Neuronal stem cell (in vitro differentiated cells): ENCODE measurements around the gene OR10C1.

ENCODE experiments used
- DNase-seq: peaks from one replicate; pipeline ENCODE4 v3.0.0-alpha.2; 2013; ENCODE audit warnings: low spot score
- H2AFZ ChIP-seq: one replicate; pipeline ENCODE4 v1.6.1; 2013; ENCODE audit warnings: mild to moderate bottlenecking, low read length, inconsistent platforms
- H2AK5ac ChIP-seq: 2 replicates; pipeline ENCODE4 v1.6.1; 2013; ENCODE audit warnings: low read depth, mild to moderate bottlenecking, inconsistent platforms, low read length, moderate library complexity, mixed read lengths
- H2BK120ac ChIP-seq: 2 replicates; pipeline ENCODE4 v1.6.1; 2013; ENCODE audit warnings: low read depth, mild to moderate bottlenecking, inconsistent platforms, low read length, moderate library complexity, mixed read lengths
- H2BK12ac ChIP-seq: one replicate; pipeline ENCODE4 v1.6.1; 2013; ENCODE audit warnings: low read length, inconsistent platforms
- H2BK15ac ChIP-seq: 2 replicates; pipeline ENCODE4 v1.6.1; 2013; ENCODE audit warnings: mild to moderate bottlenecking, low read length, inconsistent platforms, mixed read lengths
- H2BK5ac ChIP-seq: one replicate; pipeline ENCODE4 v1.6.1; 2013; ENCODE audit warnings: inconsistent platforms, mild to moderate bottlenecking, low read length, moderate library complexity
- H3K14ac ChIP-seq: one replicate; pipeline ENCODE4 v1.6.1; 2013; ENCODE audit warnings: low read length, inconsistent platforms
- H3K18ac ChIP-seq: 2 replicates; pipeline ENCODE4 v1.6.1; 2013; ENCODE audit warnings: low read length, inconsistent platforms
- H3K23ac ChIP-seq: 2 replicates; pipeline ENCODE4 v1.6.1; 2013; ENCODE audit warnings: low read depth, mild to moderate bottlenecking, mixed read lengths, low read length, inconsistent platforms; ENCODE audit not compliant: poor library complexity
- H3K27ac ChIP-seq: replicated peaks from 3 replicates; pipeline ENCODE4 v1.5.1; 2013; ENCODE audit warnings: low read length, inconsistent platforms
- H3K27me3 ChIP-seq, 3 experiments: 2 replicates each; pipeline ENCODE4 v1.6.1; 2013; ENCODE audit warnings: low read length in 3 of 3, mild to moderate bottlenecking in 2 of 3, inconsistent platforms in 1 of 3, low read depth in 1 of 3, mixed read lengths in 1 of 3, moderate library complexity in 1 of 3; ENCODE audit not compliant: control insufficient read depth in 3 of 3, insufficient read depth in 3 of 3
- H3K36me3 ChIP-seq, 2 donors: replicated peaks in 1 of 2; 2 replicates each; pipeline ENCODE4 v1.6.1; 2013; ENCODE audit warnings: low read length in 2 of 2; ENCODE audit not compliant: control insufficient read depth in 2 of 2, insufficient read depth in 2 of 2
- H3K4ac ChIP-seq: 2 replicates; pipeline ENCODE4 v1.6.1; 2013; ENCODE audit warnings: inconsistent platforms, mild to moderate bottlenecking, low read length, moderate library complexity
- H3K4me1 ChIP-seq, 2 donors: 1 replicate in 1 of 2; 2 replicates in 1 of 2; pipeline ENCODE4 v1.6.1; 2013; ENCODE audit warnings: low read length in 2 of 2, low read depth in 1 of 2; ENCODE audit not compliant: control insufficient read depth in 2 of 2, insufficient read depth in 1 of 2
- H3K4me2 ChIP-seq: one replicate; pipeline ENCODE4 v1.6.1; 2013; ENCODE audit warnings: mild to moderate bottlenecking, low read length, inconsistent platforms; ENCODE audit not compliant: insufficient read depth, poor library complexity, severe bottlenecking
- H3K4me3 ChIP-seq, 2 donors: 2 replicates each; pipeline ENCODE4 v1.5.1; 2013; ENCODE audit warnings: low read length in 2 of 2, mild to moderate bottlenecking in 2 of 2, inconsistent platforms in 1 of 2, moderate library complexity in 1 of 2
- H3K79me1 ChIP-seq: one replicate; pipeline ENCODE4 v1.6.1; 2013; ENCODE audit warnings: low read depth, mild to moderate bottlenecking, inconsistent platforms, low read length, moderate library complexity
- H3K9ac ChIP-seq: one replicate; pipeline ENCODE4 v1.6.1; 2013; ENCODE audit warnings: mild to moderate bottlenecking, low read depth, low read length, inconsistent platforms; ENCODE audit not compliant: poor library complexity
- H3K9me3 ChIP-seq, 2 donors: replicated peaks in 1 of 2; 2 replicates each; pipeline versions ENCODE3 to v1.6.1; 2013; ENCODE audit warnings: low read length in 2 of 2, mild to moderate bottlenecking in 2 of 2, inconsistent platforms in 1 of 2, low read depth in 1 of 2, mixed read lengths in 1 of 2, moderate library complexity in 1 of 2; ENCODE audit not compliant: control insufficient read depth in 2 of 2, insufficient read depth in 1 of 2
- H4K8ac ChIP-seq: one replicate; pipeline ENCODE4 v1.6.1; 2013; ENCODE audit warnings: low read depth, mild to moderate bottlenecking, inconsistent platforms, low read length, moderate library complexity
- H4K91ac ChIP-seq: one replicate; pipeline ENCODE4 v1.6.1; 2013; ENCODE audit warnings: low read length, low read depth, mild to moderate bottlenecking, inconsistent platforms; ENCODE audit not compliant: poor library complexity
- WGBS, 2 donors: extraction: QIAGEN DNeasy Blood & Tissue Kit; methylation state at CpG; one replicate each; pipeline ENCODE4 v1.1.7; 2013; ENCODE audit warnings: missing lambda C conversion rate in 2 of 2, mixed read lengths in 1 of 2; ENCODE audit not compliant: insufficient read length in 2 of 2, insufficient replicate concordance in 1 of 2; ENCODE audit errors: extremely low coverage in 2 of 2; 5-methylcytosine and 5-hydroxymethylcytosine counted together

Gene OR10C1

GRCh38 chr6:29479560-29479959 lies 40.5 kb downstream of the OR10C1 start:
- no peak overlapping the region for H3K9ac ChIP-seq
- H3K4me3 ChIP-seq = no peak overlapping the region
- H3K4ac ChIP-seq = no peak overlapping the region
- H2BK12ac ChIP-seq = no peak overlapping the region
- H3K36me3 ChIP-seq = no peaks in the 10 kb centered on the region
- H3K18ac ChIP-seq = no peak overlapping the region
- no peak overlapping the region for H2BK15ac ChIP-seq
- H4K91ac ChIP-seq = no peak overlapping the region
- no peak overlapping the region for H3K23ac ChIP-seq
- no peak overlapping the region for H3K27ac ChIP-seq
- H2AK5ac ChIP-seq = no peak overlapping the region
- H3K79me1 ChIP-seq = no peaks in the 10 kb centered on the region
- no peak overlapping the region for H2AFZ ChIP-seq
- no peak overlapping the region for H2BK120ac ChIP-seq
- H3K27me3 ChIP-seq = no peaks in the 10 kb centered on the region
- H3K14ac ChIP-seq = no peak overlapping the region
- H4K8ac ChIP-seq = no peak overlapping the region
- DNase-seq = no peak
- WGBS, 2 donors = no CpG with 5 or more reads among the region's 2 CpGs
- H2BK5ac ChIP-seq = no peak overlapping the region
- H3K9me3 ChIP-seq = peaks cover 0 to 2% of the 10 kb centered on the region in 2 donors
- H3K4me2 ChIP-seq = no peak overlapping the region
- H3K4me1 ChIP-seq = no peaks in the 10 kb centered on the region

- Histone ChIP-seq H2BK15ac (no peak overlapping the region), H3K4me1 (no peaks in the 10 kb centered on the region), H3K14ac (no peak overlapping the region), H3K18ac (no peak overlapping the region), H3K27ac (no peak overlapping the region), H2BK5ac (no peak overlapping the region), H3K4me3 (no peak overlapping the region), H3K4ac (no peak overlapping the region), H3K79me1 (no peaks in the 10 kb centered on the region), H2BK120ac (no peak overlapping the region), H3K4me2 (no peak overlapping the region), H2AK5ac (no peak overlapping the region), H3K36me3 (no peaks in the 10 kb centered on the region), H3K23ac (no peak overlapping the region), H2AFZ (no peak overlapping the region), H3K9me3 (no peaks in the 10 kb centered on the region), H3K27me3 (no peaks in the 10 kb centered on the region), H3K9ac (no peak overlapping the region), H4K8ac (no peak overlapping the region), H4K91ac (no peak overlapping the region), H2BK12ac (no peak overlapping the region)
- no peak for DNase-seq
- no CpG with 5 or more reads among the region's 3 CpGs for whole genome bisulfite sequencing, 2 donors
Observed at GRCh38 chr6:29483186-29483585, 44.1 kb downstream of the OR10C1 start.

GRCh38 chr6:29483735-29484134 lies 44.6 kb downstream of the OR10C1 start:
- H2BK120ac ChIP-seq = no peak overlapping the region
- no peaks in the 10 kb centered on the region for H3K4me1 ChIP-seq
- no peak overlapping the region for H4K91ac ChIP-seq
- H3K4me3 ChIP-seq = no peak overlapping the region
- H3K9me3 ChIP-seq = no peaks in the 10 kb centered on the region
- no peak overlapping the region for H4K8ac ChIP-seq
- no peak overlapping the region for H3K18ac ChIP-seq
- H3K79me1 ChIP-seq = no peaks in the 10 kb centered on the region
- H3K36me3 ChIP-seq = no peaks in the 10 kb centered on the region
- no peak overlapping the region for H3K23ac ChIP-seq
- no peak overlapping the region for H2BK5ac ChIP-seq
- H2BK15ac ChIP-seq = no peak overlapping the region
- H3K4me2 ChIP-seq = no peak overlapping the region
- H2AK5ac ChIP-seq = no peak overlapping the region
- no peak overlapping the region for H2AFZ ChIP-seq
- no peak overlapping the region for H2BK12ac ChIP-seq
- no peak overlapping the region for H3K27ac ChIP-seq
- no peak overlapping the region for H3K4ac ChIP-seq
- no peaks in the 10 kb centered on the region for H3K27me3 ChIP-seq
- WGBS, 2 donors = no CpG with 5 or more reads among the region's 1 CpG
- H3K9ac ChIP-seq = no peak overlapping the region
- DNase-seq = no peak
- H3K14ac ChIP-seq = no peak overlapping the region

- Histone ChIP-seq H2BK15ac (no peak overlapping the region), H3K4me2 (no peak overlapping the region), H2BK12ac (no peak overlapping the region), H3K79me1 (no peaks in the 10 kb centered on the region), H2BK120ac (no peak overlapping the region), H3K27ac (no peak overlapping the region), H3K18ac (no peak overlapping the region), H2BK5ac (no peak overlapping the region), H3K14ac (no peak overlapping the region), H2AK5ac (no peak overlapping the region), H3K36me3 (no peaks in the 10 kb centered on the region), H3K9me3 (peaks cover 0 to 1% of the 10 kb centered on the region in 2 donors), H3K27me3 (no peaks in the 10 kb centered on the region), H3K4me1 (no peaks in the 10 kb centered on the region), H4K8ac (no peak overlapping the region), H3K4ac (no peak overlapping the region), H3K23ac (no peak overlapping the region), H2AFZ (no peak overlapping the region), H3K4me3 (no peak overlapping the region), H3K9ac (no peak overlapping the region), H4K91ac (no peak overlapping the region)
- WGBS, 2 donors = no CpG with 5 or more reads among the region's 4 CpGs
- DNase-seq = no peak
Observed at GRCh38 chr6:29486577-29486976, 47.5 kb downstream of the OR10C1 start.
